Lung (tissue), 12 donors: ENCODE results near the gene GALNT13. TPM values are rescaled to one million over a fixed set of nuclear protein-coding genes. Genes with fewer than 3 reads are reported as not detected.

Experiments used
- ATAC-seq: fragments of 200-7000 bp; cut with Tn5 transposase; one replicate; pipeline ENCODE4 v1.9.1; 2020; ENCODE audit warnings: moderate number of reproducible peaks; ENCODE audit not compliant: insufficient read depth, low FRiP score
- DNase-seq, 3 donors: peaks; one replicate each; pipeline ENCODE4 v3.0.0-alpha.2; 2013 to 2017
- H3K27ac ChIP-seq, 2 donors: one replicate each; pipeline ENCODE4 v1.5.1; 2013; ENCODE audit warnings: mild to moderate bottlenecking in 2 of 2, moderate library complexity in 2 of 2, control low read depth in 1 of 2, inconsistent platforms in 1 of 2, low read depth in 1 of 2, low read length in 1 of 2
- H3K27me3 ChIP-seq, 3 donors: one replicate each; pipeline ENCODE4 v1.5.1; 2013; ENCODE audit warnings: low read length in 2 of 3; ENCODE audit not compliant: control insufficient read depth in 3 of 3, insufficient read depth in 3 of 3
- H3K36me3 ChIP-seq, 4 donors: one replicate each; pipeline ENCODE4 v1.5.1; 2013; ENCODE audit warnings: low read length in 4 of 4, mild to moderate bottlenecking in 1 of 4, moderate library complexity in 1 of 4; ENCODE audit not compliant: control insufficient read depth in 4 of 4, insufficient read depth in 4 of 4
- H3K4me1 ChIP-seq, 5 donors: one replicate each; pipeline ENCODE4 v1.5.1; 2013; ENCODE audit warnings: low read length in 5 of 5, mild to moderate bottlenecking in 2 of 5, moderate library complexity in 1 of 5; ENCODE audit not compliant: control insufficient read depth in 5 of 5, insufficient read depth in 5 of 5
- H3K4me3 ChIP-seq: one replicate; pipeline ENCODE4 v1.5.1; 2013; ENCODE audit warnings: mild to moderate bottlenecking, control low read depth, moderate library complexity
- H3K9ac ChIP-seq, 2 donors: one replicate each; pipeline ENCODE4 v1.5.1; 2013; ENCODE audit warnings: low read length in 2 of 2, control low read depth in 1 of 2; ENCODE audit not compliant: insufficient read depth in 1 of 2
- H3K9me3 ChIP-seq, 4 donors: one replicate each; pipeline ENCODE4 v1.5.1; 2013; ENCODE audit warnings: low read length in 3 of 4, mild to moderate bottlenecking in 1 of 4, moderate library complexity in 1 of 4; ENCODE audit not compliant: control insufficient read depth in 4 of 4, insufficient read depth in 3 of 4
- CTCF ChIP-seq: IDR thresholded peaks from 2 replicates; pipeline ENCODE4 v1.5.1; 2012; ENCODE audit warnings: mild to moderate bottlenecking; ENCODE audit errors: control extremely low read depth, extremely low read depth
- WGBS, 2 donors: extraction: QIAGEN DNeasy Blood & Tissue Kit; methylation state at CpG; one replicate each; pipeline ENCODE4 v1.1.7; 2013; 5-methylcytosine and 5-hydroxymethylcytosine counted together
- polyA plus RNA-seq, 2 donors: library from polyadenylated mRNA; stranded (reverse); fragments of 200-250 nt; gene quantifications; one replicate each; pipeline ENCODE4 v1.2.1, GENCODE V29; 2013
- total RNA-seq, 2 donors: library from RNA; depleted of rRNA in 1 of 2; stranded (reverse); fragments of >200 nt in 1 of 2; gene quantifications; one replicate each; pipeline ENCODE4 v1.2.1, GENCODE V29; 2014 to 2021
- donor health status: control.
- donor health status: control.
- donor health status: Bipolar disorder and iron deficiency.
- donor health status: healthy.
- donor health status: DM: yes; HTN: yes; CAD: no.

GALNT13 gene
- total and polyA plus RNA-seq, 4 donors, result 0.57 to 3.1 (median 1.2) TPM

- no peak for TF ChIP-seq CTCF
- Histone ChIP-seq H3K36me3 (no peaks in the 10 kb centered on the region), H3K9me3 (no peaks in the 10 kb centered on the region), H3K4me3 (no peak overlapping the region), H3K4me1 (no peaks in the 10 kb centered on the region), H3K27me3 (no peaks in the 10 kb centered on the region), H3K9ac (no peak overlapping the region), H3K27ac (no peak overlapping the region)
- DNase-seq, result no peak
- no peak for ATAC-seq
- 90 to 92% methylated on average over 2 of the region's 2 CpGs for whole genome bisulfite sequencing, 2 donors
Measured at GRCh38 chr2:154048905-154049304, 177.2 kb downstream of the GALNT13 start.

GRCh38 chr2:154049561-154049960, 177.8 kb downstream of the GALNT13 start:
- Histone ChIP-seq H3K27me3 (no peaks in the 10 kb centered on the region), H3K27ac (no peak overlapping the region), H3K4me1 (no peaks in the 10 kb centered on the region), H3K9ac (no peak overlapping the region), H3K36me3 (no peaks in the 10 kb centered on the region), H3K4me3 (no peak overlapping the region), H3K9me3 (no peaks in the 10 kb centered on the region)
- DNase-seq (no peak), ATAC-seq (no peak)
- 82 to 89% methylated on average over 1 of the region's 1 CpG for WGBS, 2 donors
- TF ChIP-seq CTCF, result no peak

GRCh38 chr2:154067124-154067523, 195.4 kb downstream of the GALNT13 start:
- H3K27me3 ChIP-seq, result no peaks in the 10 kb centered on the region
- H3K36me3 ChIP-seq, result no peaks in the 10 kb centered on the region
- DNase-seq (no peak), ATAC-seq (no peak)
- H3K4me1 ChIP-seq, result no peaks in the 10 kb centered on the region
- peaks cover 0 to 7% (median 0%) of the 10 kb centered on the region in 4 donors for H3K9me3 ChIP-seq
- TF ChIP-seq CTCF, result no peak
- H3K9ac ChIP-seq, result no peak overlapping the region
- H3K27ac ChIP-seq, result no peak overlapping the region
- no peak overlapping the region for H3K4me3 ChIP-seq

GRCh38 chr2:154078926-154079325, 207.2 kb downstream of the GALNT13 start:
- peak in 2 of 3 donors; percentile 94 to 95 for DNase-seq
- H3K9me3 ChIP-seq, result peaks cover 0 to 4% (median under 1%) of the 10 kb centered on the region in 4 donors
- H3K9ac ChIP-seq, result no peak overlapping the region

More at GRCh38 chr2:154078926-154079325, 207.2 kb downstream of the GALNT13 start:
- no peak overlapping the region for H3K27ac ChIP-seq
- no peaks in the 10 kb centered on the region for H3K36me3 ChIP-seq
- H3K27me3 ChIP-seq, result no peaks in the 10 kb centered on the region
- no peak for ATAC-seq
- 59 to 64% methylated on average over 1 of the region's 1 CpG for WGBS, 2 donors
- TF ChIP-seq CTCF, result no peak
- no peak overlapping the region for H3K4me3 ChIP-seq
- peaks cover 0 to 22% (median 0%) of the 10 kb centered on the region in 5 donors for H3K4me1 ChIP-seq
